ENCODE data around the gene FPR3. TPM values are rescaled to one million over a fixed set of nuclear protein-coding genes. Genes with fewer than 3 reads are reported as not detected.

Gene FPR3
- total RNA-seq, 1 donor from 2014 or later, result not detected

DNA sequence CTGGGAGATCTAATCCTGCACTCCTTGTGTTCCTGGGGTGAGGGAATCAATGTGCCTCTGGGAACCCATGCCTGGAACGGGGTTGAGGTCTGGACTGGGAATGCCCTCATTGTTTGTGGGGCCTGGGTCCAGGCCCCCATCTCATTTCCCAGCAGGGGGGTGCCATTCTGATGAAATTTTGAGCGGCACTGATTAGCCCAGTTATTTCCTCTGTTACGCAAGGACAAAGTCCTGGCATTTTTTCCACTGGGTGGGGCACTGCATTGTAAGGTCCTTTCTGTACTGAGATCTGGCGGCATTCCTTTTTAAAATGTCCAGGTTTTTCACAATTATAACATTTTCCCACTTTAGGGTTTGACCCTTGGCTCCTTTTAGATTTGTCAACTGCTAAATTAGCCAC is 14.8 kb downstream of the FPR3 start:
- Mint-ChIP-seq H3K27ac (no peak overlapping the region), H3K27me3 (ENCODE audit: low read depth) (no peaks in the 10 kb centered on the region), H3K4me1 (no peaks in the 10 kb centered on the region), H3K4me3 (no peak overlapping the region), H3K36me3 (no peaks in the 10 kb centered on the region), H3K9me3 (peaks cover 60% of the 10 kb centered on the region)
- TF ChIP-seq, protein P1, sequence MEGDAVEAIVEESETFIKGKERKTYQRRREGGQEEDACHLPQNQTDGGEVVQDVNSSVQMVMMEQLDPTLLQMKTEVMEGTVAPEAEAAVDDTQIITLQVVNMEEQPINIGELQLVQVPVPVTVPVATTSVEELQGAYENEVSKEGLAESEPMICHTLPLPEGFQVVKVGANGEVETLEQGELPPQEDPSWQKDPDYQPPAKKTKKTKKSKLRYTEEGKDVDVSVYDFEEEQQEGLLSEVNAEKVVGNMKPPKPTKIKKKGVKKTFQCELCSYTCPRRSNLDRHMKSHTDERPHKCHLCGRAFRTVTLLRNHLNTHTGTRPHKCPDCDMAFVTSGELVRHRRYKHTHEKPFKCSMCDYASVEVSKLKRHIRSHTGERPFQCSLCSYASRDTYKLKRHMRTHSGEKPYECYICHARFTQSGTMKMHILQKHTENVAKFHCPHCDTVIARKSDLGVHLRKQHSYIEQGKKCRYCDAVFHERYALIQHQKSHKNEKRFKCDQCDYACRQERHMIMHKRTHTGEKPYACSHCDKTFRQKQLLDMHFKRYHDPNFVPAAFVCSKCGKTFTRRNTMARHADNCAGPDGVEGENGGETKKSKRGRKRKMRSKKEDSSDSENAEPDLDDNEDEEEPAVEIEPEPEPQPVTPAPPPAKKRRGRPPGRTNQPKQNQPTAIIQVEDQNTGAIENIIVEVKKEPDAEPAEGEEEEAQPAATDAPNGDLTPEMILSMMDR (IDR thresholded peaks at IDR 0.05; ENCODE audit: unreplicated experiment), result no peak
- DNase-seq (ENCODE audit: low spot score in 2 of 2, unreplicated experiment in 2 of 2), result no peak

DNA sequence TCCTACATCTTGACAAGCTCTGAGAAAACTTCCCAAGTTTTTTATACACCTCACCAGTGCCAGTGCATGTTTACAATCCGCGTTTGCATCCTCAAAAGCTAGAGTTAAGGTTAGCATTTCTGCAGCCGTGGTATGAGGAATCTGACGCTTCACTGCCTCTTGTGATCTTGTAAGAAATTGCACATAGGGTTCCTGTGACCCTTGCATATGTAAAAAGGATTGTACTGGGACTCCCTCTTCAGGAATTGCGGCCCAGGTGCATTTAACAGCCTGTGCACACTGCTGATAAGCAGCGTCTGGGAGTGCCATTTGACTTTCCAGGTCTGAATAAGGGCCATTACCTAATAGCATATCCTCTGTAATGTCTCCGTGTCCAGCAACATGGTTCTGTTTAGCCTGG is 15.3 kb downstream of the FPR3 start:
- H3K9me3 Mint-ChIP-seq, result peaks cover 60% of the 10 kb centered on the region
- TF ChIP-seq, protein P1 (IDR thresholded peaks at IDR 0.05; ENCODE audit: unreplicated experiment), result no peak

DNA sequence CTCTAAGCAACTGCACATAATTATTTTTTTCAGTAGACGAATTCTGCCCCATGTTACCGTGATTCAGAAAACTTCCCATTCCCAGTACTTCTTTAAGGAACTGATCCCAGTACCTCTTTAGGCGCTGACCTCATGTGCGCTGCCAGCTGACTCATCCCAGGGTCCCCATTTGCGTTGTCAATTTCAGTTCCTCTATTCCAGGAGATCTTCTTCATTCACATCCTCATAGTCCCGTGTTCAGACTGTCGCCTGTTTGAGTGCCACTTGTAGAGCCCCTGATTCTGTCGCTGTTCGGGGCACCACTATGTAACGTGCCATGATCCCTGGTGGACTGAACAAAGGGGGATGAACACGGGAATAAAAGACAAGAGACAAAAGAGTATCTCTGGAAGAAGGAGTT is 16.4 kb downstream of the FPR3 start:
- DNase-seq (ENCODE audit: low spot score in 2 of 2, unreplicated experiment in 2 of 2), result no peak
- Mint-ChIP-seq H3K27ac (no peak overlapping the region), H3K9me3 (peaks cover 61% of the 10 kb centered on the region), H3K27me3 (ENCODE audit: low read depth) (no peaks in the 10 kb centered on the region), H3K4me1 (no peaks in the 10 kb centered on the region), H3K4me3 (no peak overlapping the region), H3K36me3 (no peaks in the 10 kb centered on the region)
- TF ChIP-seq, protein P1 (IDR thresholded peaks at IDR 0.05; ENCODE audit: unreplicated experiment), result no peak

More for the DNA sequence above, 15.3 kb downstream of the FPR3 start:
- H3K27ac Mint-ChIP-seq, result no peak overlapping the region
- no peaks in the 10 kb centered on the region for H3K36me3 Mint-ChIP-seq
- no peaks in the 10 kb centered on the region for H3K4me1 Mint-ChIP-seq
- no peak for DNase-seq (ENCODE audit: low spot score in 2 of 2, unreplicated experiment in 2 of 2)
- H3K4me3 Mint-ChIP-seq, result no peak overlapping the region
- no peaks in the 10 kb centered on the region for H3K27me3 Mint-ChIP-seq (ENCODE audit: low read depth)

DNA sequence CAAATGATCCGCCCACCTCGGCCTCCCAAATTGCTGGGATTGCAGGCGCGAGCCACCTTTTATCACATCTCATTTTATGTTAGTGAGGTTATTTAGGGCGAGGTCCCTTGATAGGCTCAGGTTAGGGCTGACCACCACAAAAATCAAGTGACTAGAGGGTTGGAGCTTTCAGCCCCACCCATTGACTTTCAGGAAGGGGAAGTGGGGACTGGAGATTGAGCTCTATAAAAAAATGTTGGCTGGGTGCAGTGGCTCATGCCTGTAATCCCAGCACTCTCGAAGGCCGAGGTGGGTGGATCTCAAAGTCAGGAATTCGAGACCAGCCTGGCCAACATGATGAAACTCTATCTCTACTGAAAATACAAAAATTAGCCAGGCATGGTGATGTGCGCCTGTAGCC is 20.1 kb downstream of the FPR3 start:
- DNase-seq (ENCODE audit: low spot score in 2 of 2, unreplicated experiment in 2 of 2), result no peak

DNA sequence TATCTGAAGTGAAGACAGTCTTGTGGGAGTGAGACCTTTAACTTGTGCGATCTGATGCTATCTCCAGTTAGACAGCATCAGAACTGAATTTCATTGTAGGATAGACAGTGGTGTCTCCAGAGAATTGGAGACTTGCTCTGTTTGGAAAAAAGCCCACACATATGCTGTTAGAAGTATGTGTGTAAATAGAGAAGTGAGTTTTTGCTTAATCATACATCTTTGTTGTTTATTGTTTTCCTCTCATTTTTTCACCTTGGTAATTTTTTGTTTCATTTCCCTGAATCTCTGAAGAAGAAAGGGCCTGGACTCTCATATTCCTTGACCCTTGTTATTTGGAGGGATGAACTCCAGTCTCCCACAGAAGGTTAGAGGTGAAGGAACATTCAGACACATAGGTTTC is 21.8 kb downstream of the FPR3 start:
- Mint-ChIP-seq H3K4me1 (no peaks in the 10 kb centered on the region), H3K27me3 (ENCODE audit: low read depth) (no peaks in the 10 kb centered on the region), H3K4me3 (no peak overlapping the region), H3K27ac (no peak overlapping the region), H3K36me3 (no peaks in the 10 kb centered on the region), H3K9me3 (peaks cover 63% of the 10 kb centered on the region)
- DNase-seq (ENCODE audit: low spot score in 2 of 2, unreplicated experiment in 2 of 2), result no peak
- TF ChIP-seq, protein P1 (IDR thresholded peaks at IDR 0.05; ENCODE audit: unreplicated experiment), result no peak

More for the DNA sequence above, 20.1 kb downstream of the FPR3 start:
- TF ChIP-seq, protein P1 (IDR thresholded peaks at IDR 0.05; ENCODE audit: unreplicated experiment), result no peak
- Mint-ChIP-seq H3K9me3 (peaks cover 60% of the 10 kb centered on the region), H3K36me3 (no peaks in the 10 kb centered on the region), H3K27ac (no peak overlapping the region), H3K4me1 (no peaks in the 10 kb centered on the region), H3K4me3 (no peak overlapping the region), H3K27me3 (ENCODE audit: low read depth) (no peaks in the 10 kb centered on the region)

DNA sequence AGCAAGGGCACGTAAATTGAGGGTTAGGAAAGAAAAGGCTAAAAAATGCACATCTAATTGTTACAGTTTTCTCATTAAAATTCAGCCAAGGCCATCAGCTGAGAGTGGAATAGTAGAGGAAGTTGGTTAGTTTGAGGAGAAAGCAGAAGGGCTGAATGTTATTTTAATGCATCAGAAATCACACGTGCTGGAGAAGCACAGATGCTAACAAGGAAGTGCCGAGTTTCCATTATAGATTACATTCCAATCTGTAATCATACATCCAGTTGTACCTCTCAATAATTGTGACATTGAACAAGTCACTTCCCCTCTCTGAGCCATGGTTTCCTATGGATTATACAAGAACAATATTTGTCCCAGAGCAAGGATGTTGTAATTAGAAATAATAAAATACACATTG is 25.1 kb downstream of the FPR3 start:
- DNase-seq (ENCODE audit: low spot score in 2 of 2, unreplicated experiment in 2 of 2), result no peak
- TF ChIP-seq, protein P1 (IDR thresholded peaks at IDR 0.05; ENCODE audit: unreplicated experiment), result no peak
- Mint-ChIP-seq H3K4me1 (no peaks in the 10 kb centered on the region), H3K4me3 (no peak overlapping the region), H3K27ac (no peak overlapping the region), H3K36me3 (no peaks in the 10 kb centered on the region), H3K9me3 (peaks cover 80% of the 10 kb centered on the region), H3K27me3 (ENCODE audit: low read depth) (no peaks in the 10 kb centered on the region)
